ENCODE data around the gene TMA7B. TPM values are rescaled to one million over a fixed set of nuclear protein-coding genes. Genes with fewer than 3 reads are reported as not detected.

The TMA7B gene
- total RNA-seq, 3 donors from 2014 or later (not counting 1 experiment from before 2014, with no cell fraction given), result 2.6 to 8.7 (median 6.7) TPM

DNA sequence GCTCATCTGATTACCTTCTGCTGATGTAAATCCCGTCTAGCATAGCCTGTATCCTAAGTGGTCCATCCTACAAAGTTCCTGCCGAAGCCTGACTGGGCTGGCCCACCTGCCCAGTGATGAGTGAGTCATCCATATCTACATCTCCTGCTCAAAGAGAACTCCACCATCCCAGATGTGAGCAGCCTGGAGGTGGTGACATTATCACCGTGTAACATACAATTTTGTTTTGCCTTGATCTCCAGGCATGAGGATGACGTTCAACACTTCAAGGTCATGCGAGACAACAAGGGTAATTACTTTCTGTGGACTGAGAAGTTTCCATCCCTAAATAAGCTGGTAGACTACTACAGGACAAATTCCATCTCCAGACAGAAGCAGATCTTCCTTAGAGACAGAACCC lies 5.6 kb downstream of the TMA7B start:
- Histone ChIP-seq H3K36me3 (ENCODE audit: control insufficient read depth, insufficient read depth, low read length) (peaks cover 70% of the 10 kb centered on the region), H3K4me3 (ENCODE audit: low read length) (no peak overlapping the region), H3K4me1 (ENCODE audit: control insufficient read depth, insufficient read depth, low read length) (peaks cover 25% of the 10 kb centered on the region), H3K27me3 (ENCODE audit: control insufficient read depth, insufficient read depth, low read length) (no peaks in the 10 kb centered on the region), H3K27ac (ENCODE audit: low read length) (no peak overlapping the region), H3K9me3 (ENCODE audit: control insufficient read depth, insufficient read depth, low read length) (no peaks in the 10 kb centered on the region)
- peaks cover 27 to 34% of the 10 kb centered on the region in 2 donors for H3K4me1 Mint-ChIP-seq
- no peak overlapping the region for H3K27ac Mint-ChIP-seq
- no peak overlapping the region for H3K4me3 Mint-ChIP-seq
- WGBS (ENCODE audit: insufficient coverage), result 96% methylated on average over 5 of the region's 5 CpGs
- no peak for DNase-seq
- TF ChIP-seq, protein P1, sequence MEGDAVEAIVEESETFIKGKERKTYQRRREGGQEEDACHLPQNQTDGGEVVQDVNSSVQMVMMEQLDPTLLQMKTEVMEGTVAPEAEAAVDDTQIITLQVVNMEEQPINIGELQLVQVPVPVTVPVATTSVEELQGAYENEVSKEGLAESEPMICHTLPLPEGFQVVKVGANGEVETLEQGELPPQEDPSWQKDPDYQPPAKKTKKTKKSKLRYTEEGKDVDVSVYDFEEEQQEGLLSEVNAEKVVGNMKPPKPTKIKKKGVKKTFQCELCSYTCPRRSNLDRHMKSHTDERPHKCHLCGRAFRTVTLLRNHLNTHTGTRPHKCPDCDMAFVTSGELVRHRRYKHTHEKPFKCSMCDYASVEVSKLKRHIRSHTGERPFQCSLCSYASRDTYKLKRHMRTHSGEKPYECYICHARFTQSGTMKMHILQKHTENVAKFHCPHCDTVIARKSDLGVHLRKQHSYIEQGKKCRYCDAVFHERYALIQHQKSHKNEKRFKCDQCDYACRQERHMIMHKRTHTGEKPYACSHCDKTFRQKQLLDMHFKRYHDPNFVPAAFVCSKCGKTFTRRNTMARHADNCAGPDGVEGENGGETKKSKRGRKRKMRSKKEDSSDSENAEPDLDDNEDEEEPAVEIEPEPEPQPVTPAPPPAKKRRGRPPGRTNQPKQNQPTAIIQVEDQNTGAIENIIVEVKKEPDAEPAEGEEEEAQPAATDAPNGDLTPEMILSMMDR (IDR thresholded peaks at IDR 0.05), result no peak
- H3K36me3 Mint-ChIP-seq, result peaks cover 46% of the 10 kb centered on the region
- H3K9me3 Mint-ChIP-seq, result no peaks in the 10 kb centered on the region
- intact Hi-C loops (cut with micrococcal nuclease), result no loop called here
- no peak for ATAC-seq
- no peaks in the 10 kb centered on the region for H3K27me3 Mint-ChIP-seq (ENCODE audit: low read depth in 2 of 2)

DNA sequence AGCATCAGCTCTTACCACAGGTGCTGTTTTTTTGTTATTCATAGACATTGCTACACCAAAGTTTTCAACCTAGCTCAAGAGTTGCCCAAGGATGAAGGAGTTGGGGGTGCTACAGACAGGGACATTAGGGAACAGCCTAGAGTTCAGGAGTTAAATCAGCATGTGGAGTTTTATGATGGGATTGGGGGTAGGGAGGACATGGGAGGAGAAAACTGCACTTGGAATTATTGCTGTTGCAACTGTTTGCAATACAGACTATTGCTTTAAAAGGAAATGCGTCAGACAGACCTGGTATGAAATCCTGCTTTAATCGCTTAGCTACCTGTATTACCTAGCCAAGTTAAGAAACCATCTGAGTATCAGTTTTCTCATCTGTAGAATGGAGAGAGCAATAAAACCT lies 6.3 kb downstream of the TMA7B start:
- Mint-ChIP-seq H3K27me3 (ENCODE audit: low read depth in 2 of 2) (no peaks in the 10 kb centered on the region), H3K36me3 (peaks cover 46% of the 10 kb centered on the region), H3K9me3 (no peaks in the 10 kb centered on the region), H3K4me1 (peaks cover 20 to 27% of the 10 kb centered on the region in 2 donors), H3K27ac (no peak overlapping the region), H3K4me3 (no peak overlapping the region)
- Histone ChIP-seq H3K27ac (ENCODE audit: low read length) (no peak overlapping the region), H3K36me3 (ENCODE audit: control insufficient read depth, insufficient read depth, low read length) (peaks cover 77% of the 10 kb centered on the region), H3K4me3 (ENCODE audit: low read length) (no peak overlapping the region), H3K27me3 (ENCODE audit: control insufficient read depth, insufficient read depth, low read length) (no peaks in the 10 kb centered on the region), H3K4me1 (ENCODE audit: control insufficient read depth, insufficient read depth, low read length) (peaks cover 18% of the 10 kb centered on the region), H3K9me3 (ENCODE audit: control insufficient read depth, insufficient read depth, low read length) (no peaks in the 10 kb centered on the region)
- TF ChIP-seq, protein P1 (IDR thresholded peaks at IDR 0.05), result no peak
- intact Hi-C loops (cut with micrococcal nuclease), result no loop called here
- DNase-seq (no peak), ATAC-seq (no peak)
- 100% methylated on average over 2 of the region's 2 CpGs for WGBS (ENCODE audit: insufficient coverage)

DNA sequence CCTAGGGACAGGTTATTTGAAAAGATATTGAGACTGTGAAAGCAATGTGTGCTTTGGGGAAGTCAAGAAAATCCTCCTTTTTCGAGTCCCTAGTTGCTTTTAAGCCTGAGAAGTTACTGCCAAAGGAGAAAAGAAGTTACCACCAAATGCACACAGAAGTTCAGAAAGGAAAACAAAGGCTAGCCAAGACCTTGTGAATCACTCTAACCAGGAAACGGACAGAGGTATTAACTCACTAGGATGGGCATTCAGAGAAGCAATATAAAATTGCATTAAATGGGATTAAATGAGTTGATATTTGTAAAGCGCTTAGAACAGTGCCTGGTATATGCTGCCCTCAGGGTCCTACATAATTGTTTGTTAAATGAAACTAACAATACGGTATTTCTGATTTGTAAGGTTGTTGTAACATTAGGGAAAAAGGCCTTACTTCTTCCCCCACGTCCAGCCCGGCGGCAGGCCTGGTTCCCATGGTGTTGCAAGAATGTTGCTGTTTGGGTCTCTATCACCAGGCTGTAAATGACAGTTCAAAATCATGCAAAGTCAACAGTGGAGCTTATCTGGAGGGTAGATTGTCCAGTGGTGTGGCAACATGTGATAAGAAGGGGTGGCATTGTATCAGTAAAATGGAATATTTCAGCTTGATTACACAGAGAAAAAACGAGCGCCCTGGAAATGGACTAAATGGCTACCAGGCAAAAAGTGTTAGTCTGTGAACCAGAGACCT lies 7.1 kb downstream of the TMA7B start:
- peaks cover 46% of the 10 kb centered on the region for H3K36me3 Mint-ChIP-seq
- DNase-seq, result no peak
- no peak overlapping the region for H3K27ac Mint-ChIP-seq
- Histone ChIP-seq H3K27me3 (ENCODE audit: control insufficient read depth, insufficient read depth, low read length) (no peaks in the 10 kb centered on the region), H3K4me3 (ENCODE audit: low read length) (no peak overlapping the region), H3K9me3 (ENCODE audit: control insufficient read depth, insufficient read depth, low read length) (no peaks in the 10 kb centered on the region), H3K36me3 (ENCODE audit: control insufficient read depth, insufficient read depth, low read length) (peaks cover 85% of the 10 kb centered on the region), H3K4me1 (ENCODE audit: control insufficient read depth, insufficient read depth, low read length) (peaks cover 12% of the 10 kb centered on the region), H3K27ac (ENCODE audit: low read length) (no peak overlapping the region)
- H3K27me3 Mint-ChIP-seq (ENCODE audit: low read depth in 2 of 2), result no peaks in the 10 kb centered on the region
- no peak overlapping the region for H3K4me3 Mint-ChIP-seq
- TF ChIP-seq, protein P1 (IDR thresholded peaks at IDR 0.05), result no peak
- intact Hi-C loops (cut with micrococcal nuclease), result no loop called here
- no peaks in the 10 kb centered on the region for H3K9me3 Mint-ChIP-seq
- ATAC-seq, result peak in 1 of 3 donors; percentile 64
- peaks cover 13 to 25% of the 10 kb centered on the region in 2 donors for H3K4me1 Mint-ChIP-seq
- 96% methylated on average over 9 of the region's 9 CpGs for WGBS (ENCODE audit: insufficient coverage)

Data from natural killer cell (primary cell).